Activated naive CD4-positive, alpha-beta T cell treated with anti-CD3 and anti-CD28 coated beads, Interleukin-2, amount 50 U/mL, for 72 hours (primary cell): ENCODE data around the gene AP1B1. TPM values are rescaled to one million over a fixed set of nuclear protein-coding genes. Genes with fewer than 3 reads are reported as not detected.
"Not testable (repeated sequence)": the region's sequence is repeated elsewhere in the genome, so short reads cannot be mapped to it uniquely, and the experiment has no call there.

ENCODE experiments used
- ATAC-seq, 2 donors: fragments of 150-1000 bp; cut with Tn5 transposase; 2 replicates each; pipeline ENCODE4 v1.10.0; 2021; ENCODE audit warnings: mild to moderate bottlenecking in 2 of 2, moderate library complexity in 2 of 2
- DNase-seq, 2 donors: peaks; one replicate each; pipeline ENCODE4 v3.0.0; 2021 to 2022; ENCODE audit warnings: low spot score in 2 of 2
- H3K27ac Mint-ChIP-seq, 2 donors: one replicate each; pipeline ENCODE4 v1.8.0; 2022; ENCODE audit warnings: mild to moderate bottlenecking in 2 of 2, mixed read lengths in 2 of 2
- H3K36me3 Mint-ChIP-seq, 2 donors: one replicate each; pipeline ENCODE4 v1.8.0; 2022; ENCODE audit warnings: mixed read lengths in 2 of 2
- H3K9me3 Mint-ChIP-seq, 2 donors: one replicate each; pipeline ENCODE4 v1.8.0; 2022; ENCODE audit warnings: mixed read lengths in 2 of 2
- total RNA-seq, 2 donors: library from RNA; stranded (reverse); gene quantifications; one replicate each; pipeline ENCODE4 v1.2.3, GENCODE V29; 2022

AP1B1 gene
- 10 to 100 TPM; 48.9 to 60.4 TPM for total RNA-seq

GRCh38 chr22:29387921-29388758 is at the start of gene AP1B1:
Gene AP1B1 (minus strand): TSS chr22:29388570. CDS start chr22:29367243, 21,327 bp downstream.
- Mint-ChIP-seq H3K9me3 (no peaks in the 10 kb centered on the region), H3K27ac (peak within 1 kb of the TSS; percentile 90 to 92), H3K36me3 (no peaks in the 10 kb centered on the region)
- DNase-seq (peak; percentile 95 to 97), ATAC-seq (peak; percentile 100)

- Mint-ChIP-seq H3K27ac (no peak overlapping the region), H3K36me3 (no peaks in the 10 kb centered on the region), H3K9me3 (no peaks in the 10 kb centered on the region)
- ATAC-seq (no peak), DNase-seq (no peak)
Measured at GRCh38 chr22:29435236-29436136, 47.1 kb upstream of the AP1B1 start.

- Mint-ChIP-seq H3K9me3 (no peaks in the 10 kb centered on the region), H3K36me3 (no peaks in the 10 kb centered on the region), H3K27ac (no peak overlapping the region)
- ATAC-seq (no peak), DNase-seq (no peak)
Measured at GRCh38 chr22:29434288-29434687, 45.9 kb upstream of the AP1B1 start.

GRCh38 chr22:29433856-29434255 is 45.5 kb upstream of the AP1B1 start:
- DNase-seq, result no peak
- H3K27ac Mint-ChIP-seq, result no peak overlapping the region
- ATAC-seq, result no peak
- no peaks in the 10 kb centered on the region for H3K36me3 Mint-ChIP-seq
- no peaks in the 10 kb centered on the region for H3K9me3 Mint-ChIP-seq

- no peak for ATAC-seq
- no peaks in the 10 kb centered on the region for H3K9me3 Mint-ChIP-seq
- no peaks in the 10 kb centered on the region for H3K36me3 Mint-ChIP-seq
- DNase-seq, result no peak
- no peak overlapping the region for H3K27ac Mint-ChIP-seq
Measured at GRCh38 chr22:29431986-29432385, 43.6 kb upstream of the AP1B1 start.

GRCh38 chr22:29427176-29427760 is 38.9 kb upstream of the AP1B1 start:
- ATAC-seq (no peak), DNase-seq (no peak)
- H3K27ac Mint-ChIP-seq, result no peak overlapping the region
- H3K9me3 Mint-ChIP-seq, result no peaks in the 10 kb centered on the region
- no peaks in the 10 kb centered on the region for H3K36me3 Mint-ChIP-seq

GRCh38 chr22:29426476-29426875 is 38.1 kb upstream of the AP1B1 start:
- ATAC-seq, result no peak
- DNase-seq, result no peak
- no peaks in the 10 kb centered on the region for H3K9me3 Mint-ChIP-seq
- H3K36me3 Mint-ChIP-seq, result peaks cover 0 to 4% of the 10 kb centered on the region in 2 donors
- no peak overlapping the region for H3K27ac Mint-ChIP-seq

- H3K9me3 Mint-ChIP-seq, ATAC-seq, DNase-seq: not testable (repeated sequence)
- peaks cover 0 to 14% of the 10 kb centered on the region in 2 donors for H3K36me3 Mint-ChIP-seq
- H3K27ac Mint-ChIP-seq, result peak overlapping the region in 1 of 2 donors; percentile 44
Measured at GRCh38 chr22:29418704-29419103, 30.3 kb upstream of the AP1B1 start.

GRCh38 chr22:29414951-29415591 is 26.7 kb upstream of the AP1B1 start:
- H3K9me3 Mint-ChIP-seq, H3K36me3 Mint-ChIP-seq: not testable (repeated sequence)
- DNase-seq, result peak; percentile 51 to 67
- ATAC-seq, result peak; percentile 80 to 81
- peak overlapping the region; percentile 80 to 81 for H3K27ac Mint-ChIP-seq

GRCh38 chr22:29412772-29413171 is 24.4 kb upstream of the AP1B1 start:
- peak in 1 of 2 donors; percentile 15 for DNase-seq
- not testable (repeated sequence) for H3K27ac Mint-ChIP-seq, H3K9me3 Mint-ChIP-seq, H3K36me3 Mint-ChIP-seq
- peak; percentile 85 to 94 for ATAC-seq

GRCh38 chr22:29411569-29412211 is 23.3 kb upstream of the AP1B1 start:
- H3K36me3 Mint-ChIP-seq, DNase-seq, H3K27ac Mint-ChIP-seq, ATAC-seq, H3K9me3 Mint-ChIP-seq: not testable (repeated sequence)

GRCh38 chr22:29408940-29409339 is 20.6 kb upstream of the AP1B1 start:
- ATAC-seq (no peak), DNase-seq (no peak)
- no peaks in the 10 kb centered on the region for H3K9me3 Mint-ChIP-seq
- no peak overlapping the region for H3K27ac Mint-ChIP-seq
- no peaks in the 10 kb centered on the region for H3K36me3 Mint-ChIP-seq

- ATAC-seq, H3K27ac Mint-ChIP-seq, DNase-seq, H3K36me3 Mint-ChIP-seq, H3K9me3 Mint-ChIP-seq: not testable (repeated sequence)
Measured at GRCh38 chr22:29401538-29401937, 13.2 kb upstream of the AP1B1 start.

- DNase-seq (no peak), ATAC-seq (no peak)
- no peaks in the 10 kb centered on the region for H3K36me3 Mint-ChIP-seq
- no peaks in the 10 kb centered on the region for H3K9me3 Mint-ChIP-seq
- no peak overlapping the region for H3K27ac Mint-ChIP-seq
Measured at GRCh38 chr22:29400576-29400975, 12.2 kb upstream of the AP1B1 start.

- no peaks in the 10 kb centered on the region for H3K9me3 Mint-ChIP-seq
- H3K27ac Mint-ChIP-seq, result no peak overlapping the region
Measured at GRCh38 chr22:29397791-29398190, 9.4 kb upstream of the AP1B1 start.

GRCh38 chr22:29396126-29396525 is 7.8 kb upstream of the AP1B1 start:
- H3K36me3 Mint-ChIP-seq, result no peaks in the 10 kb centered on the region
- no peaks in the 10 kb centered on the region for H3K9me3 Mint-ChIP-seq
- ATAC-seq, result no peak
- H3K27ac Mint-ChIP-seq, result no peak overlapping the region
- DNase-seq, result no peak

More at GRCh38 chr22:29397791-29398190, 9.4 kb upstream of the AP1B1 start:
- H3K36me3 Mint-ChIP-seq, result no peaks in the 10 kb centered on the region
- ATAC-seq (no peak), DNase-seq (no peak)
